Common myeloid progenitor, CD34-positive (primary cell): ENCODE results near the gene MSRB3.

ENCODE experiments used
- CTCF ChIA-PET: fragments of 350-600 bp; sonication (Branson Sonifier 250); formaldehyde crosslinking; loops from one replicate; lab custom pipeline; 2021; ENCODE audit warnings: antibody characterized with exemption; lab: Charles Lee
- POLR2A ChIA-PET: fragments of 350-600 bp; sonication (Branson Sonifier 250); formaldehyde crosslinking; loops from one replicate; lab custom pipeline; 2021; ENCODE audit warnings: antibody characterized with exemption; lab: Charles Lee
- DNase-seq, 3 donors: peaks; one replicate each; pipeline versions ENCODE4 v3.0.0 to v3.0.0-alpha.2; 2013
- H3K27ac ChIP-seq, 2 experiments: 1 replicate in 1 of 2; 2 replicates in 1 of 2; pipeline ENCODE4 v1.7.0; 2013; ENCODE audit warnings: inconsistent platforms in 2 of 2, low read length in 2 of 2, mild to moderate bottlenecking in 2 of 2, low read depth in 1 of 2, moderate library complexity in 1 of 2; ENCODE audit not compliant: severe bottlenecking in 2 of 2, insufficient read depth in 1 of 2, poor library complexity in 1 of 2
- H3K27me3 ChIP-seq, 5 experiments: replicated peaks in 2 of 5; 1 replicate in 3 of 5; 2 replicates in 2 of 5; pipeline versions ENCODE4 v1.6.1 to v1.7.0; 2013; ENCODE audit warnings: low read length in 4 of 5, mild to moderate bottlenecking in 2 of 5, moderate library complexity in 2 of 5, inconsistent platforms in 1 of 5; ENCODE audit not compliant: insufficient read depth in 5 of 5, control insufficient read depth in 4 of 5
- H3K36me3 ChIP-seq, 4 experiments: 1 replicate in 2 of 4; 2 replicates in 2 of 4; pipeline versions ENCODE4 v1.6.1 to v1.7.0; 2013; ENCODE audit warnings: low read length in 3 of 4, control low read depth in 1 of 4, mild to moderate bottlenecking in 1 of 4; ENCODE audit not compliant: control insufficient read depth in 4 of 4, insufficient read depth in 4 of 4
- H3K4me1 ChIP-seq, 4 experiments: 1 replicate in 3 of 4; 2 replicates in 1 of 4; pipeline versions ENCODE4 v1.6.1 to v1.7.1; 2013; ENCODE audit warnings: low read length in 3 of 4, mild to moderate bottlenecking in 3 of 4, control low read depth in 1 of 4, inconsistent platforms in 1 of 4, moderate library complexity in 1 of 4; ENCODE audit not compliant: control insufficient read depth in 4 of 4, insufficient read depth in 4 of 4; ENCODE audit errors: control extremely low read depth in 1 of 4
- H3K4me3 ChIP-seq, 7 experiments: 1 replicate in 4 of 7; 2 replicates in 3 of 7; pipeline versions ENCODE4 v1.5.1 to v1.7.0; 2013; ENCODE audit warnings: mild to moderate bottlenecking in 7 of 7, low read length in 6 of 7, moderate library complexity in 6 of 7, inconsistent platforms in 2 of 7, low read depth in 2 of 7, control low read depth in 1 of 7; ENCODE audit not compliant: insufficient read depth in 4 of 7, control insufficient read depth in 1 of 7; ENCODE audit errors: extremely low read depth in 1 of 7
- H3K9me3 ChIP-seq, 5 experiments: 1 replicate in 4 of 5; 2 replicates in 1 of 5; pipeline versions ENCODE4 v1.6.1 to v1.7.1; 2013; ENCODE audit warnings: low read length in 4 of 5, mild to moderate bottlenecking in 2 of 5, inconsistent platforms in 1 of 5, low read depth in 1 of 5, moderate library complexity in 1 of 5; ENCODE audit not compliant: control insufficient read depth in 4 of 5, insufficient read depth in 2 of 5; ENCODE audit errors: control extremely low read depth in 1 of 5
- WGBS: methylation state at CpG from one replicate; pipeline ENCODE4 v1.1.5; 2013; ENCODE audit not compliant: insufficient coverage; 5-methylcytosine and 5-hydroxymethylcytosine counted together

Gene MSRB3

DNA sequence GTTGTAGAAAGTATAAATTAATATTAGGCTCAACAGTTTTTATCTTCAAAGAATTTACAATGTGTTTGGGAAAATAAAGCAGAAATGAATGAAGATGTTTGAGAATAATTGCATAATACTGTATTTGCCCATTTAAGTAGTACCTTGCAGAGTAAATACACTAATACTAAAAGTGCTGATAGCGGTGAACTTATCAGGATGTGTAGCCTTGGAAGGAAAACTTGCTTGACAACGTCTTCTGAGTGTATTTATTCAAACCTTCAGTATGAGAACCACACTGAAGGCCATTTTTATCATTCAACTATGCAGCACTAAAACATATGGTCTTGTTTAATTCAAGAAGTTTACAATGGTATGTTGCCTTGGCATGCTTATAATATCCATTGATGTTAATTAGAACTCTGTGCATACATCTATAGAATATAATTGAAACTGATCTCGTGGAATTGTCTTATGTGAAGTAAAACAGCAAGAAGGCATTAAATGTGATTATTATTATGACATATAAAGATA, 41.3 kb downstream of the MSRB3 start:
- no CpG with 5 or more reads among the region's 3 CpGs for WGBS
- ChIA-PET CTCF (no interaction called here), POLR2A (no interaction called here)

DNA sequence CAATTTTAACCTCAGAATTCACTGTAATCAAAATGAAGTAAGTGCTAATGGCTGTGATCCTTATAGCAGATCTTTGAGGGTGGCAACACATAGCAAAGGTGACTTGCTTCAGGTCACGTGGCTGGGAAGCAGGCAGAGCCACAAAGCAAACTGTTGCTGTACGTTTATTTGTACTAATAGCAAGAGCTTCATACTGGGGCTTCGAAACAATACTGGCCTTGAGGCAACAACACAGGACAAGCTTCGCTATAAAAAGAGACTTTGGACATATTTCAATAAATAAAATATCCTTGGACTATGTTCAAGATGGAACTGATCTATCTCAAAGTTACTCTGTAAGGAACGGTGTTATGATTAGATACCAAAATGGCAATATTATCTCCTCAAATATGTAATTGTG, 44.6 kb downstream of the MSRB3 start:
- WGBS: 100% methylated on average over 3 of the region's 5 CpGs
- peaks cover 0 to 3% (median 1%) of the 10 kb centered on the region in 4 experiments for H3K36me3 ChIP-seq
- H3K4me1 ChIP-seq: peaks cover 0 to 22% (median 5%) of the 10 kb centered on the region in 4 experiments
- H3K27me3 ChIP-seq: no peaks in the 10 kb centered on the region
- DNase-seq: no peak
- ChIA-PET CTCF (interaction anchor here (0.6 to 1.1 kb wide), 2 partner anchors 10 to 40 kb away, joined by 3 to 5 read pairs; no protein-coding TSS in a partner anchor), POLR2A (no interaction called here)
- no peak overlapping the region for H3K27ac ChIP-seq
- no peaks in the 10 kb centered on the region for H3K9me3 ChIP-seq
- no peak overlapping the region for H3K4me3 ChIP-seq

More for the DNA sequence above, 41.3 kb downstream of the MSRB3 start:
- no peak for DNase-seq
- no peaks in the 10 kb centered on the region for H3K27me3 ChIP-seq
- H3K27ac ChIP-seq: no peak overlapping the region
- H3K4me1 ChIP-seq: peaks cover 0 to 12% (median 2%) of the 10 kb centered on the region in 4 experiments
- H3K4me3 ChIP-seq: no peak overlapping the region
- H3K9me3 ChIP-seq: no peaks in the 10 kb centered on the region
- peaks cover 0 to 8% (median 2%) of the 10 kb centered on the region in 4 experiments for H3K36me3 ChIP-seq

DNA sequence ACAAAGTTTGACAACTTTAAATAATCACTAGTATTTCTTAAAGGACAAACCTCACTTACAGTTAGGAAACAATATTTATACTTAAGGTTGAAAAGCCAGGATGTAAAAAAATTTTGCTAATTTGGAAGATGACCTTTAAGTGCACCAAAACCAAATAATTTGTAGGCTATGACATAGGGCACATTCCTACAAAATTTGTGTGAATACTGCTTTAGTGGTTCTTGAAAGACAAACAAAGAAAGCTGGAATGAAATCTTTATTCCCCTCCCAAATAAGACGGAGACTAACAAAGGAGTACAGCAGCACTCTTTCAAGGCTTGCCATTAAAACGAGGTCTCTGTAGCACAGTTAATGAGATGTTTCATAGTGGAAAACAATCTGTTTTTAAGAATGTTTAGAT, 45.6 kb downstream of the MSRB3 start:
- Histone ChIP-seq H3K4me3 (no peak overlapping the region), H3K9me3 (no peaks in the 10 kb centered on the region), H3K27me3 (no peaks in the 10 kb centered on the region), H3K36me3 (peaks cover 0 to 3% (median 1%) of the 10 kb centered on the region in 4 experiments), H3K4me1 (peaks cover 0 to 28% (median 11%) of the 10 kb centered on the region in 4 experiments), H3K27ac (no peak overlapping the region)
- 100% methylated on average over 1 of the region's 2 CpGs for WGBS
- POLR2A ChIA-PET: no interaction called here
- DNase-seq: no peak
- CTCF ChIA-PET: no interaction called here

DNA sequence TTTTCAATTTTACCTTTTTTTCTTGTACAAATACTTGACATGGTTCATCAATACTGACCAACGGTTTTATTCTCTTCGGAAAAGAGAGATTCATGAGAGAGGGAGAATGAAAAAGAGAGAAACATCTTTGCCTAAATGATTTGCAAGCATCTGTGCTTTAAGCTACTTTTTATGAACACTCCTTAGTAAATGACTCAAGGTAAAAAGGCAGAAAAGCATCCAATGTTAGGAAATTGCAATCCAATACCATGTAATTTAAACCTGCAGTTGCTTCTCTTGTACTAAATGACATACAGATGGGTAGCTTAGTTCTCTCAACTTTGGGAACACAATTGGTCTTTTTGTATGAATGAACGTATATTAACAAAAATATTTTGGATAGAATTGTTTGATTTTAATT, 46.1 kb downstream of the MSRB3 start:
- H3K9me3 ChIP-seq: no peaks in the 10 kb centered on the region
- POLR2A ChIA-PET: no interaction called here
- peaks cover 0 to 31% (median 15%) of the 10 kb centered on the region in 4 experiments for H3K4me1 ChIP-seq
- DNase-seq: no peak
- H3K27ac ChIP-seq: no peak overlapping the region
- WGBS: no CpG with 5 or more reads among the region's 3 CpGs
- CTCF ChIA-PET: no interaction called here
- no peak overlapping the region for H3K4me3 ChIP-seq
- H3K27me3 ChIP-seq: no peaks in the 10 kb centered on the region
- H3K36me3 ChIP-seq: peaks cover 0 to 3% (median 1%) of the 10 kb centered on the region in 4 experiments

DNA sequence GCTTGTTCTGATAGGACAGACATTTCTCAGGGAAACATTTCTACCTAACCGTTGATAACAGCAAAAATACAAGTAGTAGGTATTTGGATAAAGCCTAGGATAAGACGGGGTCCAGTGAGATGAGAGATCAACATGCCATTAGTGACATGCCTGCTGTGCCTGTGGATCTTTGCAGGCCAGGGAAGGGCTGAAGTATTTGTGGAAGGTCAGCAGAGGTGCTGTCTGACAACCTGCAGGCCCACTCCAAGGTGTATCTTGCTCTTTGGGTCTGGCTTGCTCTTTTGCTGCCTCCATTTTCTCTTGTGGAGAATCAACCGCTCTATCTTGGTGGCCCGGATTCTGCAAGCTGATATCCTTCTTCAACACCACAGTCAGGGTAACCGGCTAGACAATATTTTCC, 46.7 kb downstream of the MSRB3 start:
- 100% methylated on average over 5 of the region's 5 CpGs for WGBS
- no peak for DNase-seq
- ChIA-PET POLR2A (no interaction called here), CTCF (no interaction called here)
- Histone ChIP-seq H3K27ac (no peak overlapping the region), H3K4me3 (no peak overlapping the region), H3K9me3 (no peaks in the 10 kb centered on the region), H3K27me3 (no peaks in the 10 kb centered on the region), H3K4me1 (peaks cover 2 to 30% (median 18%) of the 10 kb centered on the region in 4 experiments), H3K36me3 (peaks cover 0 to 3% (median 1%) of the 10 kb centered on the region in 4 experiments)

DNA sequence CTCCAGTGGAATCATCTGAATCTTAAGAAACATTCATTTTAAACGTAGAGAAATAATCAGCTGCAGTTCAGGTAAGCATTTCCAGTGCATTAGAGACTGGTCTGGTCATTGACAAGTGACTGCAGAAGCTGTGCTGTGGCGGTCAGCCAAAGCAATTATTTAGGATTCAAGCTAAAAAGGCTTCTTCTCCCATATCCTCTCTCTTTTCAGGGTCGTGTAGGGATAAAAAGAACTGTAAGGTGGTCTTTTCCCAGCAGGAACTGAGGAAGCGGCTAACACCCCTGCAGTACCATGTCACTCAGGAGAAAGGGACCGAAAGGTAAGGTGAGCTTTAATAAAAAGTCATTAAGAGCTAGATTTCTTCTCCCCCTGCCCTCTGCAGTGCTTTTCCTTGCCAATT, 48.1 kb downstream of the MSRB3 start:
- WGBS: 95% methylated on average over 4 of the region's 5 CpGs
- no peak for DNase-seq
- CTCF ChIA-PET: interaction anchor here (1.0 to 1.1 kb wide), 2 partner anchors 8 to 12 kb away, joined by 3 to 5 read pairs; no protein-coding TSS in a partner anchor
- no peaks in the 10 kb centered on the region for H3K9me3 ChIP-seq
- POLR2A ChIA-PET: no interaction called here
- H3K27ac ChIP-seq: no peak overlapping the region
- H3K36me3 ChIP-seq: peaks cover 4 to 13% (median 5%) of the 10 kb centered on the region in 4 experiments
- peaks cover 4 to 34% (median 20%) of the 10 kb centered on the region in 4 experiments for H3K4me1 ChIP-seq
- no peaks in the 10 kb centered on the region for H3K27me3 ChIP-seq
- no peak overlapping the region for H3K4me3 ChIP-seq

DNA sequence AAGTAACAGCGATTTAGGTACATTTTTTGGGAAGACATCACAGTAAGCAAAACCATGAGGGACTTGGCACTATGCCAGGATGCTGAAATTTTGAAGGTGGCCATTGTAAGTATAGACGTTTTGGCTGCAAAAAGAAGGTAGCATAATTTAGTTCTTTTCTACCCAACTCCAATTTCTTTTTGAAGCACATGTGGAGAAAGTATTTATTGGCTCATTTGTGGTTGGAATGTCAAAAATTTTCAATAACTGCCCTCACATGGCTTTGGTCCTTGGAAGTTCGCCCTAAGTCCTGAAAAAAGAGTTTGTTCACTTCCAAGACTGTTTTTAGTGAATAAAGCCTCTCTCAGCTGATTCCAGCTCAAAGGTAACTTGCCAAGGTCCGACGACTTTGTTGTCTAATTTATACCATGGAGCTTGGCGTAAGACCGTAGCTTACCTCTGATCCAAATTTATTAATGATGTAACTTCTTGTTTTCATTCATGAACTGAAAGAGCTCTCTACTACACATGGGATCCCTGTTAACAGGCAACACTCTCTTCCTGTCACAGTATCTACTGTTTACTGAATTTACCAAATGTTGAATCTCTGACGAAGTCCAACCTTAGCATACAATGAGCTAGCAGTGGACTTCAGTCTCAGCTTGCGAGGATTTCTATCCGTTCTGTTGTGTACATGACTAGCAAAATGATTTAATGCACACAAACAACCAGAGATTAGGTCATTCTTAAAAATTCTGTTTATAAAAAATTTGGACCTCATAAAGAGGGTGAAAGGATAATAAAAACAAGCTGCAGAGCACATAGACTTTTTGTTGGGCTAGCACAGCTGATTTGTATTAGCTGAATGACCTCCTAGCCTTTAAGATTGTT, 49.0 kb downstream of the MSRB3 start:
- POLR2A ChIA-PET: interaction anchor here (0.7 kb wide), 1 partner anchor 122 kb away, joined by 3 read pairs; no protein-coding TSS in a partner anchor
- Histone ChIP-seq H3K4me3 (no peak overlapping the region), H3K36me3 (peaks cover 6 to 14% (median 9%) of the 10 kb centered on the region in 4 experiments), H3K27me3 (no peaks in the 10 kb centered on the region), H3K9me3 (no peaks in the 10 kb centered on the region), H3K4me1 (peaks cover 4 to 34% (median 20%) of the 10 kb centered on the region in 4 experiments), H3K27ac (no peak overlapping the region)
- CTCF ChIA-PET: interaction anchor here (0.9 to 1.2 kb wide), 4 partner anchors 9 to 25 kb away, joined by 3 to 5 read pairs (median 4); no protein-coding TSS in a partner anchor
- WGBS: 96% methylated on average over 6 of the region's 10 CpGs
- peak in 1 of 3 donors; percentile 22 for DNase-seq
